ENCODE results near the gene SLA2. TPM values are rescaled to one million over a fixed set of nuclear protein-coding genes. Genes with fewer than 3 reads are reported as not detected.
A peak's percentile ranks its signal among the peaks of the same experiment; 100 is the strongest.

SLA2 gene
- total RNA-seq, 1 experiment from 2014 or later, result not detected

GRCh38 chr20:36573103-36573797 lies 72.7 kb downstream of the SLA2 start, which contains the start of gene TGIF2:
TGIF2 (plus strand) TSS chr20:36573597; CDS start chr20:36578775, 5,178 bp downstream.
- intact Hi-C loops (cut with micrococcal nuclease), result no loop called here
- POLR2A ChIA-PET, result interaction anchor here (0.7 to 6.4 kb wide), 7 partner anchors 11 to 677 kb away, joined by 3 to 60 read pairs (median 4); partner anchors contain the start of genes RAB5IF and SCAND1

DNA sequence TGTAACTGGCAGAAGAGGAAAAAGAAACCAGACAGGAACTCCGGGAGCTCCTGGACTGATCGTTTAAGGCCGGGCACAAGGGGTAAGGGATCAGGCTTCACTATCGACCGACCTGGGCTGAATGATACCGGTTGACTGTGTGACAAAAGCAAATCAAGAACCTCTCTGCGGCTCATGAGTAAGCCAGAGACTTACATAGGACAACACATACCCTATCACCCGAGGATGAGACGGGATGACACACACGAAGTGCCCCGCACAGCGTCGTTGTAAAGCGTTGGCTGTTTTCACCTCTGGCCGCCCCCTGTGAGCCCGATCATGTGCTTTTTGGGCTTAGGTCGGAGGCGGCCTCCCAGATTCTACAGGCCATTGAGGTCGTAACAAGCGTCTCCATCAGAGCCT lies 73.3 kb downstream of the SLA2 start:
- CTCF ChIA-PET, result interaction anchor here (1.2 to 2.8 kb wide), 2 partner anchors 14 to 33 kb away, joined by 3 to 8 read pairs; partner anchors contain the start of gene RAB5IF

More at GRCh38 chr20:36573103-36573797, 72.7 kb downstream of the SLA2 start, which contains the start of gene TGIF2:
- Mint-ChIP-seq H3K27me3 (ENCODE audit: insufficient read depth, unreplicated experiment) (no peaks in the 10 kb centered on the region), H3K27ac (ENCODE audit: low read depth, unreplicated experiment) (peak within 1 kb of the TSS; percentile 87), H3K9me3 (ENCODE audit: unreplicated experiment) (no peaks in the 10 kb centered on the region), H3K36me3 (ENCODE audit: insufficient read depth, unreplicated experiment) (no peaks in the 10 kb centered on the region), H3K4me3 (ENCODE audit: unreplicated experiment) (peak within 1 kb of the TSS; percentile 74), H3K4me1 (ENCODE audit: insufficient read depth, unreplicated experiment) (peaks cover 19% of the 10 kb centered on the region)
- BruUV-seq (replicated peaks), result no TSS peak
- DNase-seq (ENCODE audit: unreplicated experiment), result peak; percentile 57
- TF ChIP-seq, protein P1, sequence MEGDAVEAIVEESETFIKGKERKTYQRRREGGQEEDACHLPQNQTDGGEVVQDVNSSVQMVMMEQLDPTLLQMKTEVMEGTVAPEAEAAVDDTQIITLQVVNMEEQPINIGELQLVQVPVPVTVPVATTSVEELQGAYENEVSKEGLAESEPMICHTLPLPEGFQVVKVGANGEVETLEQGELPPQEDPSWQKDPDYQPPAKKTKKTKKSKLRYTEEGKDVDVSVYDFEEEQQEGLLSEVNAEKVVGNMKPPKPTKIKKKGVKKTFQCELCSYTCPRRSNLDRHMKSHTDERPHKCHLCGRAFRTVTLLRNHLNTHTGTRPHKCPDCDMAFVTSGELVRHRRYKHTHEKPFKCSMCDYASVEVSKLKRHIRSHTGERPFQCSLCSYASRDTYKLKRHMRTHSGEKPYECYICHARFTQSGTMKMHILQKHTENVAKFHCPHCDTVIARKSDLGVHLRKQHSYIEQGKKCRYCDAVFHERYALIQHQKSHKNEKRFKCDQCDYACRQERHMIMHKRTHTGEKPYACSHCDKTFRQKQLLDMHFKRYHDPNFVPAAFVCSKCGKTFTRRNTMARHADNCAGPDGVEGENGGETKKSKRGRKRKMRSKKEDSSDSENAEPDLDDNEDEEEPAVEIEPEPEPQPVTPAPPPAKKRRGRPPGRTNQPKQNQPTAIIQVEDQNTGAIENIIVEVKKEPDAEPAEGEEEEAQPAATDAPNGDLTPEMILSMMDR (IDR thresholded peaks at IDR 0.05; ENCODE audit: unreplicated experiment), result no peak
- CTCF ChIA-PET, result interaction anchor here (1.0 to 2.8 kb wide), 3 partner anchors 14 to 32 kb away, joined by 3 to 8 read pairs (median 5); partner anchors contain the start of gene RAB5IF

GRCh38 chr20:36571564-36572504 lies 74.2 kb downstream of the SLA2 start:
- Mint-ChIP-seq H3K4me1 (ENCODE audit: insufficient read depth, unreplicated experiment) (peaks cover 19% of the 10 kb centered on the region), H3K27me3 (ENCODE audit: insufficient read depth, unreplicated experiment) (no peaks in the 10 kb centered on the region), H3K27ac (ENCODE audit: low read depth, unreplicated experiment) (peak overlapping the region; percentile 87), H3K36me3 (ENCODE audit: insufficient read depth, unreplicated experiment) (no peaks in the 10 kb centered on the region), H3K4me3 (ENCODE audit: unreplicated experiment) (peak overlapping the region; percentile 58), H3K9me3 (ENCODE audit: unreplicated experiment) (no peaks in the 10 kb centered on the region)
- CTCF ChIA-PET, result interaction anchor here (0.9 to 2.8 kb wide), 3 partner anchors 13 to 202 kb away, joined by 3 to 8 read pairs (median 3); partner anchors contain the start of genes DSN1 and RAB5IF
- no TSS peak for BruUV-seq (replicated peaks)
- intact Hi-C loops (cut with micrococcal nuclease), result no loop called here
- DNase-seq (ENCODE audit: unreplicated experiment), result no peak
- TF ChIP-seq, protein P1 (IDR thresholded peaks at IDR 0.05; ENCODE audit: unreplicated experiment), result no peak
- POLR2A ChIA-PET, result interaction anchor here (0.6 to 6.4 kb wide), 4 partner anchors 14 to 1397 kb away, joined by 3 to 60 read pairs (median 4); partner anchors contain the start of gene RAB5IF

More for the DNA sequence above, 73.3 kb downstream of the SLA2 start:
- H3K27me3 Mint-ChIP-seq (ENCODE audit: insufficient read depth, unreplicated experiment), result no peaks in the 10 kb centered on the region
- DNase-seq (ENCODE audit: unreplicated experiment), result no peak
- H3K9me3 Mint-ChIP-seq (ENCODE audit: unreplicated experiment), result no peaks in the 10 kb centered on the region
- peak overlapping the region; percentile 87 for H3K27ac Mint-ChIP-seq (ENCODE audit: low read depth, unreplicated experiment)
- peak overlapping the region; percentile 58 for H3K4me3 Mint-ChIP-seq (ENCODE audit: unreplicated experiment)
- H3K4me1 Mint-ChIP-seq (ENCODE audit: insufficient read depth, unreplicated experiment), result peaks cover 19% of the 10 kb centered on the region
- intact Hi-C loops (cut with micrococcal nuclease), result no loop called here
- POLR2A ChIA-PET, result interaction anchor here (1.2 to 6.4 kb wide), 4 partner anchors 13 to 618 kb away, joined by 3 to 60 read pairs (median 5); partner anchors contain the start of genes RAB5IF and SCAND1
- H3K36me3 Mint-ChIP-seq (ENCODE audit: insufficient read depth, unreplicated experiment), result no peaks in the 10 kb centered on the region
- TF ChIP-seq, protein P1 (IDR thresholded peaks at IDR 0.05; ENCODE audit: unreplicated experiment), result no peak
- no TSS peak for BruUV-seq (replicated peaks)
